ENCODE results near the gene COX4I1.

The COX4I1 gene

DNA sequence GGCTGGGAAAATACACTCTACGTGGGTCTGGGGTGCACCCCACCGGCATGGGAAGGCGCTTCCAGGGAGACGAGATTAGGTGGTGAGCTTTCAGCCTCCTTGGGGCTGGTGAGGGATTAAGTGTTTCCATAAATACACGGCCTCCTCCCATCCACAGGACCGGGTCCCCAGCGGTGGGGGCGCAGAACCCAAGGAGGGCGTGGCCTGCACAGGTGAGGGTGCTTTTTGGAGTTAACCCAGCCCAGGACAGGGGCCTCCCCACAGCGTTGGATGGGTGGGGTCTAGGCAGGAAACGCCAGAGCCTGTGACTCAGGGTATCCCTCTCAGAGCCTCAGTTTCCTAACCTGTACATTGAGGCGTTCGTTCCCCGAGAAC lies 49.7 kb upstream of the COX4I1 start:
- no peak overlapping the region for H3K27ac ChIP-seq (ENCODE audit: extremely low read depth, low read depth, low read length)
- H3K4me3 ChIP-seq (ENCODE audit: low read depth, low read length), result no peak overlapping the region
- no peaks in the 10 kb centered on the region for H3K9me3 ChIP-seq (ENCODE audit: control insufficient read depth, insufficient read depth, low read depth, low read length)
- CTCF ChIA-PET, result interaction anchor here (1.3 kb wide), 1 partner anchor 31 kb away, joined by 5 read pairs; no protein-coding TSS in a partner anchor
- POLR2A ChIA-PET, result no interaction called here
- H3K4me1 ChIP-seq (ENCODE audit: control insufficient read depth, insufficient read depth, low read length), result peaks cover 5% of the 10 kb centered on the region; the same call in 1 of the 2 replicates
- peak; percentile 30; the same call in 1 of the 2 replicates for TF ChIP-seq KLF1 (tag by site-specific recombination; IDR thresholded peaks at IDR 0.05)
- TF ChIP-seq, protein P1, sequence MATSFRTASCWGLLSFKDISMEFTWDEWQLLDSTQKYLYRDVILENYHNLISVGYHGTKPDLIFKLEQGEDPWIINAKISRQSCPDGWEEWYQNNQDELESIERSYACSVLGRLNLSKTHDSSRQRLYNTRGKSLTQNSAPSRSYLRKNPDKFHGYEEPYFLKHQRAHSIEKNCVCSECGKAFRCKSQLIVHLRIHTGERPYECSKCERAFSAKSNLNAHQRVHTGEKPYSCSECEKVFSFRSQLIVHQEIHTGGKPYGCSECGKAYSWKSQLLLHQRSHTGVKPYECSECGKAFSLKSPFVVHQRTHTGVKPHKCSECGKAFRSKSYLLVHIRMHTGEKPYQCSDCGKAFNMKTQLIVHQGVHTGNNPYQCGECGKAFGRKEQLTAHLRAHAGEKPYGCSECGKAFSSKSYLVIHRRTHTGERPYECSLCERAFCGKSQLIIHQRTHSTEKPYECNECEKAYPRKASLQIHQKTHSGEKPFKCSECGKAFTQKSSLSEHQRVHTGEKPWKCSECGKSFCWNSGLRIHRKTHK (tag by site-specific recombination; IDR thresholded peaks at IDR 0.05), result no peak
- H3K36me3 ChIP-seq (ENCODE audit: control insufficient read depth in 2 of 2, insufficient read depth in 1 of 2, low read length in 2 of 2), result no peaks in the 10 kb centered on the region

DNA sequence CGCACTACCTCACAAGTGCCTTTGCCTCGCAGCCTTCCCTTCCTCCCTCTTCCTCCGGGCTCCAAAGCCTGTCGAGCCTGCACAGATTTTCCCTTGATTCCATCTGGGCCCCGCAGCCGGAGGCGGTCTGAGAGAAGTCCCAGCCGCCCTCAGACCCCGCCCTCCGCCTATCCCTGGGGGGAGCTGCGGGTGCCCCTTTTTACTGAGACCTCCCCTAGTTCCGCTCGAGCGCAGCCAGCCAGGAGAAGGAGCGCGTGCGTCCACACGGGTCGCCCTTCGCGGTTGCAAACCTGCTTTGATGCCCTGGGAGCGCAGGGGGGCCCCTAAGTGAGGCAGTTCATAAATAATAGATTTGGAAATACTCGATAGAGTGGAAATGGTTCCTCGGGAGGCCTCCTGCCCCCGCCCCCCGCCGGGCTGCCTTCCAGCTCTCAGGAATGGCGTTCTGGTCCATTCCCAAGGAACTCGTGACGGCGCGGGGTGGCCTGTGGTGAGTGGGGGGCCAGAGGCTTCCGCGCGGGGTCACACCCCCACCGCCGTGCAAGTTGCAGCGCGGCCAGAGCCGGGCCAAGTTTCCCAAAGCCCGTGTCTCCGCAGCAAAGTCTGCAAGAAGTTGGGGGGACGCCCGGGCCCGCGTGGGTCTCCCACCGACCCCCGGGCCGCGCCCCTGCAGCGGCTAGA lies 49.2 kb upstream of the COX4I1 start:
- H3K9me3 ChIP-seq (ENCODE audit: control insufficient read depth, insufficient read depth, low read depth, low read length), result no peaks in the 10 kb centered on the region
- H3K4me3 ChIP-seq (ENCODE audit: low read depth, low read length), result peak overlapping the region; percentile 37
- H3K4me1 ChIP-seq (ENCODE audit: control insufficient read depth, insufficient read depth, low read length), result peaks cover 5% of the 10 kb centered on the region; the same call in 1 of the 2 replicates
- ChIA-PET CTCF (interaction anchor here (1.3 kb wide), 1 partner anchor 32 kb away, joined by 5 read pairs; no protein-coding TSS in a partner anchor), POLR2A (no interaction called here)
- H3K27ac ChIP-seq (ENCODE audit: extremely low read depth, low read depth, low read length), result peak overlapping the region; percentile 70; the same call in 1 of the 2 replicates
- no peaks in the 10 kb centered on the region for H3K36me3 ChIP-seq (ENCODE audit: control insufficient read depth in 2 of 2, insufficient read depth in 1 of 2, low read length in 2 of 2)
- TF ChIP-seq ZNF626 (tag by site-specific recombination; IDR thresholded peaks at IDR 0.05) (no peak), GFI1B (tag by site-specific recombination; IDR thresholded peaks at IDR 0.05) (peak; percentile 41; the same call in 1 of the 2 replicates), ZNF391 (tag by site-specific recombination; IDR thresholded peaks at IDR 0.05; ENCODE audit: borderline replicate concordance, low read depth) (no peak), ZNF211 (tag by site-specific recombination; IDR thresholded peaks at IDR 0.05; ENCODE audit: low read depth) (no peak), ZNF514 (tag by site-specific recombination; IDR thresholded peaks at IDR 0.05) (no peak), GLI2 (tag by site-specific recombination; IDR thresholded peaks at IDR 0.05; ENCODE audit: borderline replicate concordance, low read depth) (no peak), ZNF274 (IDR thresholded peaks at IDR 0.05; ENCODE audit: low read length) (no peak), ZNF274 (tag by site-specific recombination; IDR thresholded peaks at IDR 0.05; ENCODE audit: borderline replicate concordance) (no peak), ZNF416 (tag by site-specific recombination; IDR thresholded peaks at IDR 0.05) (no peak), ZBTB48 (tag by site-specific recombination; IDR thresholded peaks at IDR 0.05) (peak; percentile 68; the same call in 1 of the 2 replicates), ZNF660 (tag by site-specific recombination; IDR thresholded peaks at IDR 0.05) (0 out of 2 replicates have a peak, but pooled peaks have one; percentile 25), ZNF16 (tag by site-specific recombination; IDR thresholded peaks at IDR 0.05; ENCODE audit: low read depth) (no peak), GLIS1 (tag by site-specific recombination; IDR thresholded peaks at IDR 0.05) (peak; percentile 97), ZNF792 (tag by site-specific recombination; IDR thresholded peaks at IDR 0.05) (no peak), SCRT1 (tag by site-specific recombination; IDR thresholded peaks at IDR 0.05; ENCODE audit: borderline replicate concordance) (no peak), ZNF837 (tag by site-specific recombination; IDR thresholded peaks at IDR 0.05) (no peak), ZNF544 (tag by site-specific recombination; IDR thresholded peaks at IDR 0.05) (no peak)
- TF ChIP-seq, protein P2, sequence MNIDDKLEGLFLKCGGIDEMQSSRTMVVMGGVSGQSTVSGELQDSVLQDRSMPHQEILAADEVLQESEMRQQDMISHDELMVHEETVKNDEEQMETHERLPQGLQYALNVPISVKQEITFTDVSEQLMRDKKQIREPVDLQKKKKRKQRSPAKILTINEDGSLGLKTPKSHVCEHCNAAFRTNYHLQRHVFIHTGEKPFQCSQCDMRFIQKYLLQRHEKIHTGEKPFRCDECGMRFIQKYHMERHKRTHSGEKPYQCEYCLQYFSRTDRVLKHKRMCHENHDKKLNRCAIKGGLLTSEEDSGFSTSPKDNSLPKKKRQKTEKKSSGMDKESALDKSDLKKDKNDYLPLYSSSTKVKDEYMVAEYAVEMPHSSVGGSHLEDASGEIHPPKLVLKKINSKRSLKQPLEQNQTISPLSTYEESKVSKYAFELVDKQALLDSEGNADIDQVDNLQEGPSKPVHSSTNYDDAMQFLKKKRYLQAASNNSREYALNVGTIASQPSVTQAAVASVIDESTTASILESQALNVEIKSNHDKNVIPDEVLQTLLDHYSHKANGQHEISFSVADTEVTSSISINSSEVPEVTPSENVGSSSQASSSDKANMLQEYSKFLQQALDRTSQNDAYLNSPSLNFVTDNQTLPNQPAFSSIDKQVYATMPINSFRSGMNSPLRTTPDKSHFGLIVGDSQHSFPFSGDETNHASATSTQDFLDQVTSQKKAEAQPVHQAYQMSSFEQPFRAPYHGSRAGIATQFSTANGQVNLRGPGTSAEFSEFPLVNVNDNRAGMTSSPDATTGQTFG (tag by site-specific recombination; IDR thresholded peaks at IDR 0.05; ENCODE audit: borderline replicate concordance), result no peak
- TF ChIP-seq, protein P3, sequence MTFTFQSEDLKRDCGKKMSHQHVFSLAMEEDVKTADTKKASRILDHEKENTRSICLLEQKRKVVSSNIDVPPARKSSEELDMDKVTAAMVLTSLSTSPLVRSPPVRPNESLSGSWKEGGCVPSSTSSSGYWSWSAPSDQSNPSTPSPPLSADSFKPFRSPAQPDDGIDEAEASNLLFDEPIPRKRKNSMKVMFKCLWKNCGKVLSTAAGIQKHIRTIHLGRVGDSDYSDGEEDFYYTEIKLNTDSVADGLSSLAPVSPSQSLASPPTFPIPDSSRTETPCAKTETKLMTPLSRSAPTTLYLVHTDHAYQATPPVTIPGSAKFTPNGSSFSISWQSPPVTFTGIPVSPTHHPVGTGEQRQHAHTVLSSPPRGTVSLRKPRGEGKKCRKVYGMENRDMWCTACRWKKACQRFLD (tag by site-specific recombination; IDR thresholded peaks at IDR 0.05), result no peak
- TF ChIP-seq, protein P4, sequence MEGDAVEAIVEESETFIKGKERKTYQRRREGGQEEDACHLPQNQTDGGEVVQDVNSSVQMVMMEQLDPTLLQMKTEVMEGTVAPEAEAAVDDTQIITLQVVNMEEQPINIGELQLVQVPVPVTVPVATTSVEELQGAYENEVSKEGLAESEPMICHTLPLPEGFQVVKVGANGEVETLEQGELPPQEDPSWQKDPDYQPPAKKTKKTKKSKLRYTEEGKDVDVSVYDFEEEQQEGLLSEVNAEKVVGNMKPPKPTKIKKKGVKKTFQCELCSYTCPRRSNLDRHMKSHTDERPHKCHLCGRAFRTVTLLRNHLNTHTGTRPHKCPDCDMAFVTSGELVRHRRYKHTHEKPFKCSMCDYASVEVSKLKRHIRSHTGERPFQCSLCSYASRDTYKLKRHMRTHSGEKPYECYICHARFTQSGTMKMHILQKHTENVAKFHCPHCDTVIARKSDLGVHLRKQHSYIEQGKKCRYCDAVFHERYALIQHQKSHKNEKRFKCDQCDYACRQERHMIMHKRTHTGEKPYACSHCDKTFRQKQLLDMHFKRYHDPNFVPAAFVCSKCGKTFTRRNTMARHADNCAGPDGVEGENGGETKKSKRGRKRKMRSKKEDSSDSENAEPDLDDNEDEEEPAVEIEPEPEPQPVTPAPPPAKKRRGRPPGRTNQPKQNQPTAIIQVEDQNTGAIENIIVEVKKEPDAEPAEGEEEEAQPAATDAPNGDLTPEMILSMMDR (tag by site-specific recombination; IDR thresholded peaks at IDR 0.05), result 0 out of 2 replicates have a peak, but pooled peaks have one; percentile 37
